Esophagus muscularis mucosa (tissue), 4 donors: ENCODE results near the gene CACNA2D2.

ENCODE experiments used
- EP300 ChIP-seq: sonication (generic); formaldehyde crosslinking; IDR thresholded peaks from one replicate; pipeline ENCODE4 v1.6.1; 2017; ENCODE audit warnings: antibody characterized with exemption
- POLR2A ChIP-seq: fragments of 450-650 bp; IDR thresholded peaks from one replicate; pipeline ENCODE4 v1.6.1; 2017; ENCODE audit warnings: antibody characterized with exemption, moderate library complexity, mild to moderate bottlenecking, low read depth
- TF ChIP-seq, protein P1 (sequence below), 3 experiments: fragments of 200-600 bp in 2 of 3; fragments of 450-650 bp in 1 of 3; sonication (generic) in 2 of 3; IDR thresholded peaks; one replicate each; pipeline ENCODE4 v1.5.1; 2017 to 2019; ENCODE audit warnings: antibody characterized with exemption in 3 of 3, mild to moderate bottlenecking in 2 of 3, moderate library complexity in 1 of 3

DNA sequence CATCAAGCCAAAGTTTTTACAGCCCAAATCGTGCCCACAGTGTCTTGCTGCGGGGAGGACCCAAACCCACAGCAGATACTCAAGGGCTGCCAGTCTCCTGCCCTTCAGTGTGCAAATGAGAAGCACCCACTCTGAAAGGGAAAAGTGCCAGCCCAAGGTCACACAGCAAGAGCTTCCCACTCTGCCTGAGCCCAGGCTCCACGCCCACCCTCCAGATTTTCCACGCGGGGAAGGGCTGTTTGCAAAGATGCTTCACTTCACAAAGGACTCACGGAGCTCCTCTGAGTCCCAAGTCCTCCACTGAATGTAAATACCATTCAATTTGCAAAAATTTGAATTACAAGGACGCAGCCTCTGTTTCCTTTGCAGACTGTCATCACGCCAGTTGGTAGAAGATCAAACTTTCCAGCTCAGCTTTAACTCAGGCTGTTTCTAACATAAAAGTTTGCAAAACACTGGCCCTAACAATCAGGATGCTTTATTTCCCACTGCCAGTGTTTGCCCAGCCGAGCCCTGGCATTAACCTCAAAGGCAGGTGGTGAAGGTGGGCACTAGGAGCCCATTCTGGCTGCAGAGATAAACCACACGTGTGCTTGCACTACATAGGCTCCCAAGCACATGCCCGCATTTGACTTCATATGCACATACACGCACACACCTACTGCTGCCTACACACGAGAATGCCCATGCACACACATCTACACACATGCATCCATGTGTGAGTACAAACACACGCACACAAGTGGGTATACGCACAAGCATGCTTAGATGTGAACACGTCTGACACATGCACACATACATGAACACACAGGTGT is 7.6 kb downstream of the CACNA2D2 start:
- TF ChIP-seq, protein P1, sequence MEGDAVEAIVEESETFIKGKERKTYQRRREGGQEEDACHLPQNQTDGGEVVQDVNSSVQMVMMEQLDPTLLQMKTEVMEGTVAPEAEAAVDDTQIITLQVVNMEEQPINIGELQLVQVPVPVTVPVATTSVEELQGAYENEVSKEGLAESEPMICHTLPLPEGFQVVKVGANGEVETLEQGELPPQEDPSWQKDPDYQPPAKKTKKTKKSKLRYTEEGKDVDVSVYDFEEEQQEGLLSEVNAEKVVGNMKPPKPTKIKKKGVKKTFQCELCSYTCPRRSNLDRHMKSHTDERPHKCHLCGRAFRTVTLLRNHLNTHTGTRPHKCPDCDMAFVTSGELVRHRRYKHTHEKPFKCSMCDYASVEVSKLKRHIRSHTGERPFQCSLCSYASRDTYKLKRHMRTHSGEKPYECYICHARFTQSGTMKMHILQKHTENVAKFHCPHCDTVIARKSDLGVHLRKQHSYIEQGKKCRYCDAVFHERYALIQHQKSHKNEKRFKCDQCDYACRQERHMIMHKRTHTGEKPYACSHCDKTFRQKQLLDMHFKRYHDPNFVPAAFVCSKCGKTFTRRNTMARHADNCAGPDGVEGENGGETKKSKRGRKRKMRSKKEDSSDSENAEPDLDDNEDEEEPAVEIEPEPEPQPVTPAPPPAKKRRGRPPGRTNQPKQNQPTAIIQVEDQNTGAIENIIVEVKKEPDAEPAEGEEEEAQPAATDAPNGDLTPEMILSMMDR (IDR thresholded peaks at IDR 0.05), result no peak
- TF ChIP-seq POLR2A (no peak), EP300 (no peak)
